HepG2 (cell line): ENCODE results near the gene CTNND1. TPM values are rescaled to one million over a fixed set of nuclear protein-coding genes. Genes with fewer than 3 reads are reported as not detected.

Experiments
- ATF1 ChIP-seq: IDR thresholded peaks from 2 replicates; pipeline ENCODE4 v1.6.1; 2016; ENCODE audit warnings: mild to moderate bottlenecking, control low read depth
- CSRNP2 ChIP-seq: sonication (generic); formaldehyde crosslinking; conservative IDR thresholded peaks from 2 replicates; pipeline ENCODE4 v1.8.0; 2022; ENCODE audit warnings: low read depth, missing genetic modification reagents
- DPF2 ChIP-seq: sonication (generic); formaldehyde crosslinking; IDR thresholded peaks from 2 replicates; pipeline ENCODE4 v1.4.0; 2020; ENCODE audit warnings: mild to moderate bottlenecking, low read depth, missing genetic modification reagents, borderline replicate concordance
- ETV5 ChIP-seq: IDR thresholded peaks from 2 replicates; pipeline ENCODE4 v1.6.1; 2018; ENCODE audit warnings: missing biosample characterization, missing genetic modification reagents, inconsistent platforms, borderline replicate concordance
- IKZF1 ChIP-seq: fragments of 450-650 bp; IDR thresholded peaks from 2 replicates; pipeline ENCODE4 v1.7.1; 2016
- NAIF1 ChIP-seq: sonication (generic); formaldehyde crosslinking; IDR thresholded peaks from 2 replicates; pipeline ENCODE4 v1.5.0; 2020; ENCODE audit warnings: mild to moderate bottlenecking, missing genetic modification reagents, borderline replicate concordance
- NR1H2 ChIP-seq: sonication (generic); formaldehyde crosslinking; IDR thresholded peaks from 2 replicates; pipeline ENCODE4 v1.8.1; 2022; ENCODE audit warnings: low read depth, missing genetic modification reagents, borderline replicate concordance
- RBAK ChIP-seq: sonication (generic); formaldehyde crosslinking; IDR thresholded peaks from 2 replicates; pipeline ENCODE4 v1.5.1; 2020; ENCODE audit warnings: mild to moderate bottlenecking, missing genetic modification reagents
- RXRB ChIP-seq: IDR thresholded peaks from 2 replicates; pipeline ENCODE4 v1.6.1; 2016; ENCODE audit warnings: borderline replicate concordance, missing genetic modification reagents, missing compliant biosample characterization
- SMYD3 ChIP-seq: sonication (generic); formaldehyde crosslinking; IDR thresholded peaks from 2 replicates; pipeline ENCODE4 v1.8.1; 2023; ENCODE audit warnings: mild to moderate bottlenecking, missing genetic modification reagents
- ZKSCAN8 ChIP-seq: IDR thresholded peaks from 2 replicates; pipeline ENCODE4 v1.6.1; 2016; ENCODE audit warnings: borderline replicate concordance, missing genetic modification reagents, missing compliant biosample characterization
- ZNF160 ChIP-seq: sonication (generic); formaldehyde crosslinking; IDR thresholded peaks from 2 replicates; pipeline ENCODE4 v1.8.0; 2022; ENCODE audit warnings: mild to moderate bottlenecking, inconsistent platforms, missing genetic modification reagents
- ZNF687 ChIP-seq: sonication (generic); formaldehyde crosslinking; IDR thresholded peaks from 2 replicates; pipeline ENCODE4 v1.5.1; 2020; ENCODE audit warnings: mild to moderate bottlenecking, missing genetic modification reagents, moderate library complexity
- polyA plus RNA-seq, 8 experiments: library from polyadenylated mRNA; depleted of rRNA in 3 of 8; stranded (reverse) in 7 of 8; unstranded in 1 of 8; fragments of >200 nt; fragmentation: Illumina TruSeq in 4 of 8; extraction: Trizol in 4 of 8; gene quantifications; 2 replicates each; pipeline versions ENCODE4 v1.2.1 to v1.2.3, GENCODE V29; 2011 to 2016; ENCODE audit warnings: low read depth in 4 of 8, missing spikeins in 1 of 8, mixed read lengths in 1 of 8; ENCODE audit not compliant: insufficient read depth in 1 of 8
- total RNA-seq, 5 experiments: library from RNA; depleted of rRNA; stranded (reverse); fragments of >200 nt; fragmentation: Illumina TruSeq; extraction: Trizol; gene quantifications; 2 replicates each; pipeline ENCODE4 v1.2.3, GENCODE V29; 2016; ENCODE audit warnings: low read depth in 1 of 5
- TF ChIP-seq, protein P1 (sequence below): sonication (generic); formaldehyde crosslinking; IDR thresholded peaks from 2 replicates; pipeline ENCODE4 v1.9.0; 2021; ENCODE audit warnings: missing genetic modification reagents, mild to moderate bottlenecking, borderline replicate concordance
- TF ChIP-seq, protein P2 (sequence below): sonication (generic); formaldehyde crosslinking; IDR thresholded peaks from 2 replicates; pipeline ENCODE4; 2020; ENCODE audit warnings: missing genetic modification reagents, mild to moderate bottlenecking, borderline replicate concordance
- TF ChIP-seq, protein P3 (sequence below): sonication (generic); formaldehyde crosslinking; IDR thresholded peaks from 2 replicates; pipeline ENCODE4 v1.5.1; 2020; ENCODE audit warnings: missing genetic modification reagents, mild to moderate bottlenecking, borderline replicate concordance

CTNND1 gene
- total and polyA plus RNA-seq, 2 of the 13 experiments (the other 11 are each of a cell fraction or from before 2014, with no cell fraction given), result 117 to 128 TPM

GRCh38 chr11:57741132-57742086, 20.2 kb upstream of the CTNND1 start, which contains the start of gene SELENOH (continued):
- TF ChIP-seq NAIF1 (CRISPR knock-in tag) (no peak), ETV5 (CRISPR knock-in tag) (peak; percentile 74), CSRNP2 (CRISPR knock-in tag) (no peak), SMYD3 (CRISPR knock-in tag) (no peak), ZNF687 (peak; percentile 96), ATF1 (no peak), ZNF160 (CRISPR knock-in tag) (no peak), RBAK (CRISPR knock-in tag) (no peak), IKZF1 (no peak), NR1H2 (CRISPR knock-in tag) (no peak), RXRB (CRISPR knock-in tag) (peak; percentile 42), ZKSCAN8 (no peak), DPF2 (CRISPR knock-in tag) (no peak)
- TF ChIP-seq, protein P1, sequence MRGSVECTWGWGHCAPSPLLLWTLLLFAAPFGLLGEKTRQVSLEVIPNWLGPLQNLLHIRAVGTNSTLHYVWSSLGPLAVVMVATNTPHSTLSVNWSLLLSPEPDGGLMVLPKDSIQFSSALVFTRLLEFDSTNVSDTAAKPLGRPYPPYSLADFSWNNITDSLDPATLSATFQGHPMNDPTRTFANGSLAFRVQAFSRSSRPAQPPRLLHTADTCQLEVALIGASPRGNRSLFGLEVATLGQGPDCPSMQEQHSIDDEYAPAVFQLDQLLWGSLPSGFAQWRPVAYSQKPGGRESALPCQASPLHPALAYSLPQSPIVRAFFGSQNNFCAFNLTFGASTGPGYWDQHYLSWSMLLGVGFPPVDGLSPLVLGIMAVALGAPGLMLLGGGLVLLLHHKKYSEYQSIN (CRISPR knock-in tag), result no peak
- TF ChIP-seq, protein P2, sequence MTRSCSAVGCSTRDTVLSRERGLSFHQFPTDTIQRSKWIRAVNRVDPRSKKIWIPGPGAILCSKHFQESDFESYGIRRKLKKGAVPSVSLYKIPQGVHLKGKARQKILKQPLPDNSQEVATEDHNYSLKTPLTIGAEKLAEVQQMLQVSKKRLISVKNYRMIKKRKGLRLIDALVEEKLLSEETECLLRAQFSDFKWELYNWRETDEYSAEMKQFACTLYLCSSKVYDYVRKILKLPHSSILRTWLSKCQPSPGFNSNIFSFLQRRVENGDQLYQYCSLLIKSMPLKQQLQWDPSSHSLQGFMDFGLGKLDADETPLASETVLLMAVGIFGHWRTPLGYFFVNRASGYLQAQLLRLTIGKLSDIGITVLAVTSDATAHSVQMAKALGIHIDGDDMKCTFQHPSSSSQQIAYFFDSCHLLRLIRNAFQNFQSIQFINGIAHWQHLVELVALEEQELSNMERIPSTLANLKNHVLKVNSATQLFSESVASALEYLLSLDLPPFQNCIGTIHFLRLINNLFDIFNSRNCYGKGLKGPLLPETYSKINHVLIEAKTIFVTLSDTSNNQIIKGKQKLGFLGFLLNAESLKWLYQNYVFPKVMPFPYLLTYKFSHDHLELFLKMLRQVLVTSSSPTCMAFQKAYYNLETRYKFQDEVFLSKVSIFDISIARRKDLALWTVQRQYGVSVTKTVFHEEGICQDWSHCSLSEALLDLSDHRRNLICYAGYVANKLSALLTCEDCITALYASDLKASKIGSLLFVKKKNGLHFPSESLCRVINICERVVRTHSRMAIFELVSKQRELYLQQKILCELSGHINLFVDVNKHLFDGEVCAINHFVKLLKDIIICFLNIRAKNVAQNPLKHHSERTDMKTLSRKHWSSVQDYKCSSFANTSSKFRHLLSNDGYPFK (CRISPR knock-in tag), result peak; percentile 83; the same call in 1 of the 2 replicates
- TF ChIP-seq, protein P3, sequence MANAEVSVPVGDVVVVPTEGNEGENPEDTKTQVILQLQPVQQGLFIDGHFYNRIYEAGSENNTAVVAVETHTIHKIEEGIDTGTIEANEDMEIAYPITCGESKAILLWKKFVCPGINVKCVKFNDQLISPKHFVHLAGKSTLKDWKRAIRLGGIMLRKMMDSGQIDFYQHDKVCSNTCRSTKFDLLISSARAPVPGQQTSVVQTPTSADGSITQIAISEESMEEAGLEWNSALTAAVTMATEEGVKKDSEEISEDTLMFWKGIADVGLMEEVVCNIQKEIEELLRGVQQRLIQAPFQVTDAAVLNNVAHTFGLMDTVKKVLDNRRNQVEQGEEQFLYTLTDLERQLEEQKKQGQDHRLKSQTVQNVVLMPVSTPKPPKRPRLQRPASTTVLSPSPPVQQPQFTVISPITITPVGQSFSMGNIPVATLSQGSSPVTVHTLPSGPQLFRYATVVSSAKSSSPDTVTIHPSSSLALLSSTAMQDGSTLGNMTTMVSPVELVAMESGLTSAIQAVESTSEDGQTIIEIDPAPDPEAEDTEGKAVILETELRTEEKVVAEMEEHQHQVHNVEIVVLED (CRISPR knock-in tag), result peak; percentile 76; the same call in 1 of the 2 replicates
